Endothelial cell of umbilical vein (primary cell): ENCODE measurements around the gene GNAS-AS1. TPM values are rescaled to one million over a fixed set of nuclear protein-coding genes. Genes with fewer than 3 reads are reported as not detected.

Experiments
- BruUV-seq: library from RNA; stranded (reverse); fragments of 400-500 nt; replicated peaks from 2 replicates; lab custom pipeline; 2021; lab: Mats Ljungman, UMichigan
- CTCF ChIA-PET: fragments of 300-600, 350-600 bp; sonication (Branson Sonifier 250); formaldehyde crosslinking; loops from one replicate; lab custom pipeline; 2021; ENCODE audit warnings: antibody characterized with exemption, inconsistent platforms; lab: Charles Lee
- POLR2A ChIA-PET: fragments of 300-600, 350-600 bp; sonication (Branson Sonifier 250); formaldehyde crosslinking; loops from one replicate; lab custom pipeline; 2021; ENCODE audit warnings: antibody characterized with exemption, inconsistent platforms; lab: Charles Lee
- DNase-seq: peaks from one replicate; pipeline ENCODE4 v3.0.0-alpha.2; 2011; ENCODE audit warnings: low read depth, low spot score
- FAIRE-seq: peaks from 2 replicates; lab custom pipeline; 2011; peaks lifted over from hg19 to GRCh38; lab: Jason Lieb, UNC
- H2AFZ ChIP-seq: 2 replicates; pipeline ENCODE4 v1.6.0; 2012; ENCODE audit warnings: low read depth, low read length, control low read depth, inconsistent platforms
- H3K27ac ChIP-seq: 2 replicates; pipeline ENCODE4 v1.5.1; 2011; ENCODE audit warnings: low read depth, mild to moderate bottlenecking, control low read depth, low read length, moderate library complexity; ENCODE audit not compliant: insufficient read depth
- H3K27me3 ChIP-seq, 2 experiments: 2 replicates each; pipeline versions ENCODE4 v1.6.0 to v1.6.1; 2011; ENCODE audit warnings: low read length in 2 of 2, mixed read lengths in 1 of 2; ENCODE audit not compliant: control insufficient read depth in 2 of 2, insufficient read depth in 2 of 2
- H3K36me3 ChIP-seq, 2 experiments: 2 replicates in 1 of 2; 3 replicates in 1 of 2; pipeline ENCODE4 v1.5.1; 2011; ENCODE audit warnings: low read length in 2 of 2, mild to moderate bottlenecking in 1 of 2, moderate library complexity in 1 of 2; ENCODE audit not compliant: control insufficient read depth in 2 of 2, insufficient read depth in 2 of 2; ENCODE audit errors: extremely low read depth in 1 of 2
- H3K4me1 ChIP-seq: 3 replicates; pipeline ENCODE4 v1.5.1; 2011; ENCODE audit warnings: mild to moderate bottlenecking, low read length; ENCODE audit not compliant: control insufficient read depth, insufficient read depth; ENCODE audit errors: extremely low read depth
- H3K4me2 ChIP-seq: 2 replicates; pipeline ENCODE4 v1.6.1; 2011; ENCODE audit warnings: low read length, control low read depth, mixed read lengths; ENCODE audit not compliant: insufficient read depth
- H3K4me3 ChIP-seq, 3 experiments: fragments of 200-600 bp in 1 of 3; sonication (generic), shearing (Covaris generic) in 1 of 3; replicated peaks in 1 of 3; 2 replicates each; pipeline ENCODE4 v1.5.1; 2011 to 2016; ENCODE audit warnings: control low read depth in 3 of 3, low read length in 3 of 3, mild to moderate bottlenecking in 2 of 3, inconsistent platforms in 1 of 3, low read depth in 1 of 3, moderate library complexity in 1 of 3; ENCODE audit not compliant: insufficient read depth in 1 of 3
- H3K79me2 ChIP-seq: 2 replicates; pipeline ENCODE4 v1.6.0; 2012; ENCODE audit warnings: low read length, inconsistent platforms; ENCODE audit not compliant: control insufficient read depth, insufficient read depth
- H3K9ac ChIP-seq: replicated peaks from 2 replicates; pipeline ENCODE3; 2011; ENCODE audit warnings: low read length, control low read depth; ENCODE audit not compliant: insufficient read depth; ENCODE audit errors: extremely low read depth
- H3K9me1 ChIP-seq: replicated peaks from 3 replicates; pipeline ENCODE4 v1.6.0; 2011; ENCODE audit warnings: mild to moderate bottlenecking, low read length; ENCODE audit not compliant: control insufficient read depth, insufficient read depth; ENCODE audit errors: extremely low read depth
- H3K9me3 ChIP-seq: replicated peaks from 2 replicates; pipeline ENCODE4 v1.5.1; 2012; ENCODE audit warnings: low read length, inconsistent platforms; ENCODE audit not compliant: control insufficient read depth, insufficient read depth
- H4K20me1 ChIP-seq: replicated peaks from 2 replicates; pipeline ENCODE3; 2011; ENCODE audit warnings: mild to moderate bottlenecking, low read length; ENCODE audit not compliant: control insufficient read depth, insufficient read depth; ENCODE audit errors: extremely low read depth
- CTCF ChIP-seq, 2 donors: IDR thresholded peaks; 1 replicate in 1 of 2; 2 replicates in 1 of 2; pipeline ENCODE4 v1.5.1; 2011; ENCODE audit warnings: low read length in 2 of 2, mild to moderate bottlenecking in 2 of 2, moderate library complexity in 2 of 2, control low read depth in 1 of 2, inconsistent platforms in 1 of 2, low read depth in 1 of 2; ENCODE audit not compliant: insufficient read depth in 1 of 2; ENCODE audit errors: extremely low read depth in 1 of 2
- EZH2 ChIP-seq: IDR thresholded peaks from 2 replicates; pipeline ENCODE4 v1.6.1; 2012; ENCODE audit warnings: borderline replicate concordance, low read depth, mild to moderate bottlenecking, moderate library complexity, low read length, inconsistent platforms; ENCODE audit not compliant: severe bottlenecking
- FOS ChIP-seq: IDR thresholded peaks from 2 replicates; pipeline ENCODE4 v1.6.1; 2011; ENCODE audit warnings: mild to moderate bottlenecking, low read length, moderate library complexity, borderline replicate concordance; ENCODE audit not compliant: insufficient read depth
- GATA2 ChIP-seq: IDR thresholded peaks from 2 replicates; pipeline ENCODE4 v1.7.0; 2011; ENCODE audit warnings: low read depth, mild to moderate bottlenecking, moderate library complexity, mixed read lengths, low read length; ENCODE audit not compliant: insufficient read length, insufficient read depth
- JUN ChIP-seq: IDR thresholded peaks from 2 replicates; pipeline ENCODE4 v1.6.1; 2011; ENCODE audit warnings: borderline replicate concordance, low read depth; ENCODE audit not compliant: insufficient read length, insufficient read depth
- MAX ChIP-seq: IDR thresholded peaks from 2 replicates; pipeline ENCODE4 v1.6.1; 2011; ENCODE audit not compliant: insufficient read depth, insufficient read length
- MYC ChIP-seq: IDR thresholded peaks from one replicate; pipeline ENCODE4 v1.6.1; 2011; ENCODE audit warnings: mild to moderate bottlenecking, low read depth, low read length
- POLR2A ChIP-seq: IDR thresholded peaks from 2 replicates; pipeline ENCODE4 v1.6.1; 2012; ENCODE audit warnings: low read depth, mild to moderate bottlenecking, control low read depth, low read length
- POLR2AphosphoS5 ChIP-seq: IDR thresholded peaks from 2 replicates; pipeline ENCODE4 v1.6.1; 2012; ENCODE audit warnings: low read depth, mild to moderate bottlenecking, control low read depth, low read length, moderate library complexity; ENCODE audit not compliant: insufficient read depth
- dilution Hi-C: fragments of 300-500 bp; cut with MboI; formaldehyde crosslinking; loops from one replicate; pipeline ENCODE4 v1.15.0; 2019; ENCODE audit warnings: low sequenced_read_pairs; ENCODE audit not compliant: extremely low pct_ligation_motif_present
- intact Hi-C: fragments of 100-400 bp; cut with micrococcal nuclease; formaldehyde crosslinking; loops from one replicate; pipeline ENCODE4 v1.10.0; 2022
- polyA plus RNA-seq, 4 experiments: library from polyadenylated mRNA; depleted of rRNA in 3 of 4; stranded (reverse) in 3 of 4; unstranded in 1 of 4; fragments of >200 nt; gene quantifications; 2 replicates each; pipeline versions ENCODE4 v1.2.1 to v1.2.3, GENCODE V29; 2011 to 2012; ENCODE audit warnings: missing spikeins in 1 of 4
- total RNA-seq: library from RNA; stranded (reverse); gene quantifications from 2 replicates; pipeline ENCODE4 v1.2.3, GENCODE V29; 2021

GNAS-AS1 gene
- total and polyA plus RNA-seq, 2 donors (not counting 3 experiments of a cell fraction or from before 2014, with no cell fraction given) = 0.11 to 0.58 TPM

- Histone ChIP-seq H3K4me3 (no peak overlapping the region), H2AFZ (no peak overlapping the region), H3K9me3 (no peaks in the 10 kb centered on the region), H3K79me2 (peaks cover 81% of the 10 kb centered on the region), H3K9ac (no peak overlapping the region), H3K9me1 (no peaks in the 10 kb centered on the region), H3K27ac (no peak overlapping the region), H3K4me1 (peaks cover 28% of the 10 kb centered on the region), H4K20me1 (peaks cover 15% of the 10 kb centered on the region), H3K36me3 (peaks cover 22 to 34% of the 10 kb centered on the region in 2 experiments), H3K4me2 (no peak overlapping the region), H3K27me3 (no peaks in the 10 kb centered on the region)
- dilution Hi-C loops = no loop called here
- ChIA-PET CTCF (no interaction called here), POLR2A (no interaction called here)
- FAIRE-seq (peak; percentile 4), DNase-seq (no peak)
- no TSS peak for BruUV-seq
- TF ChIP-seq JUN (no peak), FOS (no peak), MYC (no peak)
- intact Hi-C loops = no loop called here
These were observed 49.7 kb upstream of the GNAS-AS1 start for GRCh38 chr20:58900397-58900796.

- no peak overlapping the region for H2AFZ ChIP-seq
- H3K36me3 ChIP-seq = peaks cover 18 to 25% of the 10 kb centered on the region in 2 experiments
- H3K9me3 ChIP-seq = no peaks in the 10 kb centered on the region
- H3K27ac ChIP-seq = no peak overlapping the region
- dilution Hi-C loops = no loop called here
- ChIA-PET CTCF (interaction anchor here (1.8 kb wide), 1 partner anchor 133 kb away, joined by 5 read pairs; the partner anchor contains the start of gene ATP5F1E), POLR2A (no interaction called here)
- H3K79me2 ChIP-seq = peaks cover 90% of the 10 kb centered on the region
- DNase-seq (no peak), FAIRE-seq (no peak)
- no peak overlapping the region for H3K9ac ChIP-seq
- no peak overlapping the region for H3K4me3 ChIP-seq
- BruUV-seq = no TSS peak
- H3K4me1 ChIP-seq = peaks cover 37% of the 10 kb centered on the region
- intact Hi-C loops = loop anchor here (10.0 kb wide), 1 partner anchor 1185 kb away; the partner anchor contains the start of gene PMEPA1
- H4K20me1 ChIP-seq = peaks cover 24% of the 10 kb centered on the region
- H3K4me2 ChIP-seq = no peak overlapping the region
- H3K27me3 ChIP-seq = no peaks in the 10 kb centered on the region
- TF ChIP-seq CTCF (IDR thresholded peaks at IDR 0.05; ENCODE audit: extremely low read depth in 1 of 2, insufficient read depth in 1 of 2, low read depth in 1 of 2, low read length in 2 of 2) = no peak
- no peak for TF ChIP-seq EZH2
- TF ChIP-seq POLR2AphosphoS5 = no peak
- TF ChIP-seq FOS = no peak
- TF ChIP-seq MAX = no peak
- TF ChIP-seq GATA2 = no peak
- no peak for TF ChIP-seq JUN
- TF ChIP-seq MYC = no peak
- no peak for TF ChIP-seq POLR2A
- H3K9me1 ChIP-seq = no peaks in the 10 kb centered on the region
These were observed 48.8 kb upstream of the GNAS-AS1 start for GRCh38 chr20:58899512-58899911.
